HepG2 (cell line): ENCODE results near the gene FBXO33. TPM values are rescaled to one million over a fixed set of nuclear protein-coding genes. Genes with fewer than 3 reads are reported as not detected.
A peak's percentile ranks its signal among the peaks of the same experiment; 100 is the strongest.

Experiments used
- ARID2 ChIP-seq: sonication (generic); formaldehyde crosslinking; IDR thresholded peaks from 2 replicates; pipeline ENCODE4 v1.8.1; 2022; ENCODE audit warnings: mild to moderate bottlenecking, missing genetic modification reagents, borderline replicate concordance
- CBX5 ChIP-seq: sonication (generic); formaldehyde crosslinking; IDR thresholded peaks from 2 replicates; pipeline ENCODE4 v1.4.0; 2020; ENCODE audit warnings: missing genetic modification reagents, borderline replicate concordance
- HBP1 ChIP-seq: IDR thresholded peaks from 2 replicates; pipeline ENCODE4 v1.6.1; 2016; ENCODE audit warnings: low read depth, control low read depth
- JARID2 ChIP-seq: sonication (generic); formaldehyde crosslinking; IDR thresholded peaks from 2 replicates; pipeline ENCODE4 v1.8.1; 2023; ENCODE audit warnings: missing genetic modification reagents, inconsistent platforms; ENCODE audit not compliant: insufficient replicate concordance
- KDM1A ChIP-seq: IDR thresholded peaks from 2 replicates; pipeline ENCODE4 v1.6.1; 2016; ENCODE audit warnings: missing compliant biosample characterization
- KDM5A ChIP-seq: fragments of 200-600 bp; sonication (generic); IDR thresholded peaks from 2 replicates; pipeline ENCODE4 v1.7.0; 2018; ENCODE audit warnings: antibody characterized with exemption, mild to moderate bottlenecking, low read length, borderline replicate concordance
- KLF6 ChIP-seq: IDR thresholded peaks from 2 replicates; pipeline ENCODE4 v1.8.0; 2016; ENCODE audit warnings: missing biosample characterization, missing genetic modification reagents
- KMT2B ChIP-seq: IDR thresholded peaks from 2 replicates; pipeline ENCODE4 v1.6.1; 2016; ENCODE audit warnings: missing genetic modification reagents, missing compliant biosample characterization
- MAFF ChIP-seq: IDR thresholded peaks from 2 replicates; pipeline ENCODE4 v1.6.1; 2011; ENCODE audit warnings: low read depth, low read length, improper control_type of control experiment
- NR2F6 ChIP-seq, 2 experiments: IDR thresholded peaks; 2 replicates each; pipeline ENCODE4 v1.6.1; 2016; ENCODE audit warnings: antibody characterized with exemption in 1 of 2, mild to moderate bottlenecking in 1 of 2
- RAD21 ChIP-seq: fragments of 450-650 bp; formaldehyde crosslinking; IDR thresholded peaks from 2 replicates; pipeline ENCODE4 v1.5.0; 2020; ENCODE audit warnings: mild to moderate bottlenecking
- SATB2 ChIP-seq: sonication (generic); formaldehyde crosslinking; IDR thresholded peaks from 2 replicates; pipeline ENCODE4 v1.5.0; 2020; ENCODE audit warnings: missing genetic modification reagents
- THAP9 ChIP-seq: sonication (generic); formaldehyde crosslinking; IDR thresholded peaks from 2 replicates; pipeline ENCODE4; 2020; ENCODE audit warnings: missing genetic modification reagents, mild to moderate bottlenecking, borderline replicate concordance
- ZFP62 ChIP-seq: sonication (generic); formaldehyde crosslinking; IDR thresholded peaks from 2 replicates; pipeline ENCODE4 v1.4.0; 2020; ENCODE audit warnings: missing genetic modification reagents
- ZFP82 ChIP-seq: sonication (generic); formaldehyde crosslinking; IDR thresholded peaks from 2 replicates; pipeline ENCODE4 v1.5.1; 2020; ENCODE audit warnings: mild to moderate bottlenecking, missing genetic modification reagents, borderline replicate concordance
- ZNF251 ChIP-seq: sonication (generic); formaldehyde crosslinking; IDR thresholded peaks from 2 replicates; pipeline ENCODE4 v1.9.0; 2021; ENCODE audit warnings: mild to moderate bottlenecking, missing genetic modification reagents
- ZNF275 ChIP-seq: sonication (generic); formaldehyde crosslinking; IDR thresholded peaks from 2 replicates; pipeline ENCODE4 v1.8.0; 2022; ENCODE audit warnings: missing genetic modification reagents, mild to moderate bottlenecking, inconsistent platforms, borderline replicate concordance
- ZNF737 ChIP-seq: sonication (generic); formaldehyde crosslinking; IDR thresholded peaks from 2 replicates; pipeline ENCODE4 v1.5.0; 2020; ENCODE audit warnings: missing genetic modification reagents, mild to moderate bottlenecking, borderline replicate concordance
- ZNF773 ChIP-seq: sonication (generic); formaldehyde crosslinking; IDR thresholded peaks from 2 replicates; pipeline ENCODE4 v1.4.0; 2020; ENCODE audit warnings: missing genetic modification reagents, borderline replicate concordance
- ZNF788 ChIP-seq: sonication (generic); formaldehyde crosslinking; IDR thresholded peaks from 2 replicates; pipeline ENCODE4 v1.5.0; 2020; ENCODE audit warnings: mild to moderate bottlenecking, missing genetic modification reagents, borderline replicate concordance
- ZSCAN31 ChIP-seq: sonication (generic); formaldehyde crosslinking; IDR thresholded peaks from 2 replicates; pipeline ENCODE4 v1.5.0; 2020; ENCODE audit warnings: low read depth, mild to moderate bottlenecking, missing genetic modification reagents
- polyA plus RNA-seq, 8 experiments: library from polyadenylated mRNA; depleted of rRNA in 3 of 8; stranded (reverse) in 7 of 8; unstranded in 1 of 8; fragments of >200 nt; fragmentation: Illumina TruSeq in 4 of 8; extraction: Trizol in 4 of 8; gene quantifications; 2 replicates each; pipeline versions ENCODE4 v1.2.1 to v1.2.3, GENCODE V29; 2011 to 2016; ENCODE audit warnings: low read depth in 4 of 8, missing spikeins in 1 of 8, mixed read lengths in 1 of 8; ENCODE audit not compliant: insufficient read depth in 1 of 8
- total RNA-seq, 5 experiments: library from RNA; depleted of rRNA; stranded (reverse); fragments of >200 nt; fragmentation: Illumina TruSeq; extraction: Trizol; gene quantifications; 2 replicates each; pipeline ENCODE4 v1.2.3, GENCODE V29; 2016; ENCODE audit warnings: low read depth in 1 of 5
- TF ChIP-seq, protein P1 (sequence below): sonication (generic); formaldehyde crosslinking; conservative IDR thresholded peaks from 2 replicates; pipeline ENCODE4 v1.4.0; 2020; ENCODE audit warnings: missing genetic modification reagents

Gene FBXO33
- total and polyA plus RNA-seq, 2 of the 13 experiments (the other 11 are each of a cell fraction or from before 2014, with no cell fraction given) = 15.5 to 16.9 TPM

DNA sequence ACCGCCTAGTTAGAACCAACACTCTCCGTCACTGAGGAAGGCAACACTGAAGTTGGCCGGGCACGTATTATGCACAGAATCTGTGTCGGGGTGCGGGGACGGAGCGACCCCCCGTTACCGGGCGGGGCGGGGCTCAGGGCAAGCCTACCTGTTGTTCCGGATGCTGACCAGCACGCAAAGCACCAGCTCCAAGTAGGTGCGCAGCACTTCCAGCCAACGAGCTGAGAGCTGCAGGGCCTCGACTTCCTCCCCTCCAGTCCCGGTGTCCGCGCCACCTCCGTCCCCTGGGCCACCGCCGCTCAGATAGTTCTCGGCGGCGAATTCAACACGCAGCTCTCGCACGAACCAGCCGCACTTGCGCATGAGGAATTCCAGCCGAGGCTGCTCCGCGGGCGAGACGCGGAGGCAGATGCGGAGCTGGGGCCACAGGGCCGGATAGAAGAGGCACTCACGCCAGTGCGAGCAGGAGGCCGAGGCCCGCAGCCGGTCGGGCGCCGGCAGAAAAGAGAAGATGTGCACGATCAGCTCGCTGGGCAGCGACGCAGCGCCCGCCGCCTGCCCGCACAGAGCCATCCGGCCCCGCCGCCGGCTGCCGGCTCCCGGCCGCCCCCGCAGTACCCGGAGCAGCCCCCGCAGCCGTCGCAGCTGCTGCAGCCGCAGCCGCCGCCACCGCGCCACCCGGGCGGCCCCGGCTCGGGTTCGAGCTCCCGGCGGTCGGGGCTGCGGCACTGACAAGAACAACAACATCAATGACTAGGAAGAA, 636 bp downstream of the FBXO33 start (continued):
- no peak for TF ChIP-seq ZFP82 (CRISPR knock-in tag)
- TF ChIP-seq RAD21 (CRISPR knock-in tag) = peak; percentile 16; the same call in 1 of the 2 replicates
- no peak; the same call in 1 of the 2 replicates for TF ChIP-seq ZNF773
- TF ChIP-seq KDM5A = peak; percentile 85
- TF ChIP-seq THAP9 (CRISPR knock-in tag) = 0 out of 2 replicates have a peak, but pooled peaks have one; percentile 41
- TF ChIP-seq ZFP62 (CRISPR knock-in tag) = no peak
- no peak for TF ChIP-seq CBX5 (CRISPR knock-in tag)
- TF ChIP-seq, protein P1, sequence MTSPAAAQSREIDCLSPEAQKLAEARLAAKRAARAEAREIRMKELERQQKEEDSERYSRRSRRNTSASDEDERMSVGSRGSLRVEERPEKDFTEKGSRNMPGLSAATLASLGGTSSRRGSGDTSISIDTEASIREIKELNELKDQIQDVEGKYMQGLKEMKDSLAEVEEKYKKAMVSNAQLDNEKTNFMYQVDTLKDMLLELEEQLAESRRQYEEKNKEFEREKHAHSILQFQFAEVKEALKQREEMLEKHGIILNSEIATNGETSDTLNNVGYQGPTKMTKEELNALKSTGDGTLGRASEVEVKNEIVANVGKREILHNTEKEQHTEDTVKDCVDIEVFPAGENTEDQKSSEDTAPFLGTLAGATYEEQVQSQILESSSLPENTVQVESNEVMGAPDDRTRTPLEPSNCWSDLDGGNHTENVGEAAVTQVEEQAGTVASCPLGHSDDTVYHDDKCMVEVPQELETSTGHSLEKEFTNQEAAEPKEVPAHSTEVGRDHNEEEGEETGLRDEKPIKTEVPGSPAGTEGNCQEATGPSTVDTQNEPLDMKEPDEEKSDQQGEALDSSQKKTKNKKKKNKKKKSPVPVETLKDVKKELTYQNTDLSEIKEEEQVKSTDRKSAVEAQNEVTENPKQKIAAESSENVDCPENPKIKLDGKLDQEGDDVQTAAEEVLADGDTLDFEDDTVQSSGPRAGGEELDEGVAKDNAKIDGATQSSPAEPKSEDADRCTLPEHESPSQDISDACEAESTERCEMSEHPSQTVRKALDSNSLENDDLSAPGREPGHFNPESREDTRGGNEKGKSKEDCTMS (CRISPR knock-in tag) = no peak
- TF ChIP-seq KLF6 (CRISPR knock-in tag) = no peak
- no peak for TF ChIP-seq NR2F6 (IDR thresholded peaks at IDR 0.05)
- TF ChIP-seq NR2F6 (CRISPR knock-in tag; IDR thresholded peaks at IDR 0.05) = no peak
- no peak for TF ChIP-seq SATB2
- no peak for TF ChIP-seq ARID2
- no peak for TF ChIP-seq MAFF
- TF ChIP-seq ZNF251 (CRISPR knock-in tag) = no peak; the same call in 1 of the 2 replicates
- 0 out of 2 replicates have a peak, but pooled peaks have one; percentile 5 for TF ChIP-seq ZSCAN31 (CRISPR knock-in tag)
- no peak for TF ChIP-seq JARID2 (CRISPR knock-in tag)
- peak; percentile 69 for TF ChIP-seq KMT2B (CRISPR knock-in tag)
- TF ChIP-seq HBP1 (CRISPR knock-in tag) = peak; percentile 69; the same call in 1 of the 2 replicates
- TF ChIP-seq ZNF788 (CRISPR knock-in tag) = no peak
- TF ChIP-seq ZNF737 = 0 out of 2 replicates have a peak, but pooled peaks have one; percentile 55
- TF ChIP-seq ZNF275 (CRISPR knock-in tag) = no peak
- no peak for TF ChIP-seq KDM1A (CRISPR knock-in tag)
